Progenitor cell of endocrine pancreas (in vitro differentiated cells): ENCODE measurements around the gene NCOA7. TPM values are rescaled to one million over a fixed set of nuclear protein-coding genes. Genes with fewer than 3 reads are reported as not detected.

Experiments
- DNase-seq: peaks from one replicate; pipeline ENCODE4 v3.0.0; 2021; ENCODE audit warnings: low spot score; ENCODE audit not compliant: unreplicated experiment
- H3K27ac Mint-ChIP-seq: 2 replicates; pipeline ENCODE4 v1.8.0; 2021; ENCODE audit warnings: mild to moderate bottlenecking, moderate library complexity, mixed read lengths
- H3K27me3 Mint-ChIP-seq: 2 replicates; pipeline ENCODE4 v1.8.0; 2021; ENCODE audit warnings: mixed read lengths
- H3K36me3 Mint-ChIP-seq: 2 replicates; pipeline ENCODE4 v1.8.0; 2022; ENCODE audit warnings: mixed read lengths; ENCODE audit not compliant: insufficient read depth
- H3K4me1 Mint-ChIP-seq: 2 replicates; pipeline ENCODE4 v1.8.0; 2021; ENCODE audit warnings: low read depth, mixed read lengths
- H3K4me3 Mint-ChIP-seq: 2 replicates; pipeline ENCODE4 v1.8.0; 2021; ENCODE audit warnings: low read depth, mild to moderate bottlenecking, moderate library complexity, mixed read lengths
- H3K9me3 Mint-ChIP-seq: 2 replicates; pipeline ENCODE4 v1.8.0; 2021; ENCODE audit warnings: low read depth, mixed read lengths
- CTCF ChIP-seq: fragments of 200-600 bp; sonication (generic); IDR thresholded peaks from one replicate; pipeline ENCODE4 v1.5.0; 2021; ENCODE audit warnings: antibody characterized with exemption, mild to moderate bottlenecking; ENCODE audit not compliant: unreplicated experiment
- long read RNA-seq: library from polyadenylated mRNA; unstranded; transcript quantifications from one replicate; pipeline ENCODE4 v2.0.0, GENCODE V29; 2020
- total RNA-seq: library from RNA; stranded (reverse); gene quantifications from 2 replicates; pipeline ENCODE4 v1.2.1, GENCODE V29; 2021

The NCOA7 gene
- 13.6 and 18.0 TPM in 2 replicates for total RNA-seq
- long read RNA-seq, partial matches to known transcripts, result 7 of 9 reads
- long read RNA-seq, other reads (novel, unspliced or antisense), result 2 of 9 reads

GRCh38 chr6:125790358-125791150 lies at the start of gene NCOA7:
NCOA7 (plus strand) TSS chr6:125790960; CDS start chr6:125815355, 24,395 bp downstream.
- Mint-ChIP-seq H3K27me3 (no peaks in the 10 kb centered on the region), H3K36me3 (no peaks in the 10 kb centered on the region), H3K4me3 (peak within 1 kb of the TSS; percentile 85), H3K9me3 (no peaks in the 10 kb centered on the region), H3K4me1 (peaks cover 13% of the 10 kb centered on the region), H3K27ac (peak within 1 kb of the TSS; percentile 96)
- TF ChIP-seq CTCF, result no peak
- peak; percentile 56 for DNase-seq

GRCh38 chr6:125741336-125741735 lies 49.4 kb upstream of the NCOA7 start:
- no peak overlapping the region for H3K27ac Mint-ChIP-seq
- H3K4me3 Mint-ChIP-seq, result no peak overlapping the region
- H3K4me1 Mint-ChIP-seq, result peaks cover 5% of the 10 kb centered on the region
- H3K27me3 Mint-ChIP-seq, result peaks cover 29% of the 10 kb centered on the region
- DNase-seq, result no peak
- H3K9me3 Mint-ChIP-seq, result no peaks in the 10 kb centered on the region
- H3K36me3 Mint-ChIP-seq, result no peaks in the 10 kb centered on the region
- TF ChIP-seq CTCF, result no peak

- H3K9me3 Mint-ChIP-seq, result no peaks in the 10 kb centered on the region
- H3K27me3 Mint-ChIP-seq, result peaks cover 36% of the 10 kb centered on the region
- H3K4me3 Mint-ChIP-seq, result no peak overlapping the region
- no peak for DNase-seq
- peaks cover 10% of the 10 kb centered on the region for H3K4me1 Mint-ChIP-seq
- no peak overlapping the region for H3K27ac Mint-ChIP-seq
- no peak for TF ChIP-seq CTCF
- H3K36me3 Mint-ChIP-seq, result no peaks in the 10 kb centered on the region
Measured at GRCh38 chr6:125742024-125742423, 48.7 kb upstream of the NCOA7 start.

GRCh38 chr6:125742464-125743120 lies 48.2 kb upstream of the NCOA7 start:
- peaks cover 10% of the 10 kb centered on the region for H3K4me1 Mint-ChIP-seq
- H3K27me3 Mint-ChIP-seq, result peaks cover 42% of the 10 kb centered on the region
- no peaks in the 10 kb centered on the region for H3K36me3 Mint-ChIP-seq
- no peak overlapping the region for H3K27ac Mint-ChIP-seq
- no peak overlapping the region for H3K4me3 Mint-ChIP-seq
- no peak for TF ChIP-seq CTCF
- no peaks in the 10 kb centered on the region for H3K9me3 Mint-ChIP-seq
- no peak for DNase-seq

- H3K27ac Mint-ChIP-seq, result no peak overlapping the region
- TF ChIP-seq CTCF, result no peak
- H3K4me3 Mint-ChIP-seq, result no peak overlapping the region
- peaks cover 50% of the 10 kb centered on the region for H3K27me3 Mint-ChIP-seq
- no peaks in the 10 kb centered on the region for H3K36me3 Mint-ChIP-seq
- DNase-seq, result no peak
- H3K9me3 Mint-ChIP-seq, result no peaks in the 10 kb centered on the region
- H3K4me1 Mint-ChIP-seq, result peaks cover 10% of the 10 kb centered on the region
Measured at GRCh38 chr6:125743604-125744003, 47.2 kb upstream of the NCOA7 start.
